Pancreas (tissue), 10 donors: Measurements from ENCODE around the gene CAMK2G. TPM values are rescaled to one million over a fixed set of nuclear protein-coding genes. Genes with fewer than 3 reads are reported as not detected.

Source experiments
- ATAC-seq, 4 donors: fragments of 200-7000 bp; cut with Tn5 transposase; one replicate each; pipeline versions ENCODE4 v1.8.0 to v1.9.1; 2020; ENCODE audit warnings: mild to moderate bottlenecking in 4 of 4, moderate library complexity in 4 of 4
- DNase-seq, 6 donors: peaks; one replicate each; pipeline ENCODE4 v3.0.0-alpha.2; 2020
- FAIRE-seq: peaks from 2 replicates; lab custom pipeline; 2012; peaks lifted over from hg19 to GRCh38; lab: Jason Lieb, UNC
- H3K27ac ChIP-seq, 4 donors: fragments of 200-600 bp; sonication (generic); 1 replicate in 3 of 4; 2 replicates in 1 of 4; pipeline versions ENCODE4 v1.5.0 to v1.8.0; 2020
- H3K27me3 ChIP-seq, 4 donors: fragments of 200-600 bp; one replicate each; pipeline ENCODE4 v1.8.0; 2021
- H3K36me3 ChIP-seq, 3 donors: fragments of 200-600 bp; sonication (generic) in 1 of 3; one replicate each; pipeline versions ENCODE4 v1.5.0 to v1.8.0; 2020 to 2021
- H3K4me1 ChIP-seq, 3 donors: fragments of 200-600 bp; one replicate each; pipeline ENCODE4 v1.8.0; 2021
- H3K4me3 ChIP-seq, 4 donors: fragments of 200-600 bp; sonication (generic) in 2 of 4; one replicate each; pipeline versions ENCODE4 v1.5.0 to v1.8.0; 2020 to 2021
- H3K9me3 ChIP-seq, 4 donors: fragments of 200-600 bp; one replicate each; pipeline ENCODE4 v1.8.0; 2021
- CTCF ChIP-seq, 4 donors: fragments of 200-600 bp; sonication (generic) in 3 of 4; IDR thresholded peaks; one replicate each; pipeline versions ENCODE4 v1.5.0 to v1.8.0; 2021; ENCODE audit warnings: antibody characterized with exemption in 4 of 4
- WGBS, 2 donors: extraction: QIAGEN DNeasy Blood & Tissue Kit; methylation state at CpG; one replicate each; pipeline ENCODE4 v1.1.7; 2013; 5-methylcytosine and 5-hydroxymethylcytosine counted together
- intact Hi-C, 3 donors: fragments of 100-400 bp; cut with DNase I; formaldehyde crosslinking; loops; one replicate each; pipeline versions ENCODE4 v1.11.1 to v1.14.2; 2022
- polyA plus RNA-seq, 2 donors: library from polyadenylated mRNA; stranded (reverse); fragments of 200-250 nt; gene quantifications; one replicate each; pipeline ENCODE4 v1.2.3, GENCODE V29; 2013
- total RNA-seq, 6 donors: library from RNA; stranded (reverse); fragmentation: NEBNext Ultra II Directional in 4 of 6; extraction: Animal tissue kit (Norgen Biotek cat#: 25700) in 4 of 6; gene quantifications; one replicate each; pipeline versions ENCODE4 v1.2.1 to v1.2.4, GENCODE V29; 2021 to 2023
- donor health status: healthy with polysubstance abuse.
- donor health status: DM: no; HTN: no; CAD: no; lungs with moderate emphysema.
- donor health status: DM: no; HTN: no; CAD: no.
- donor health status: control.
- donor health status: control.
- donor health status: Bipolar disorder and iron deficiency.
- donor health status: DM: yes; HTN: yes; CAD: no.
- donor health status: DM: no; HTN: no; CAD: no.
- donor health status: DM: no; HTN: no; CAD: no.
- donor health status: DM: yes; HTN: yes; CAD: no.

Gene CAMK2G
- total and polyA plus RNA-seq, 8 donors: 5.3 to 18.4 (median 8.3) TPM

- Histone ChIP-seq H3K27me3 (no peaks in the 10 kb centered on the region), H3K36me3 (no peaks in the 10 kb centered on the region), H3K4me1 (no peaks in the 10 kb centered on the region), H3K27ac (no peak overlapping the region), H3K9me3 (no peaks in the 10 kb centered on the region), H3K4me3 (no peak overlapping the region)
- FAIRE-seq (no peak), DNase-seq (no peak), ATAC-seq (no peak)
- no peak for TF ChIP-seq CTCF (IDR thresholded peaks at IDR 0.05)
- intact Hi-C loops: no loop called here
- WGBS, 2 donors: 92 to 98% methylated on average over 3 of the region's 3 CpGs
These were observed 43.4 kb upstream of the CAMK2G start for GRCh38 chr10:73917566-73918305.

GRCh38 chr10:73916761-73917470 lies 42.6 kb upstream of the CAMK2G start:
- no peaks in the 10 kb centered on the region for H3K27me3 ChIP-seq
- no peak overlapping the region for H3K27ac ChIP-seq
- ATAC-seq (peak in 2 of 4 donors; percentile 50 to 65), FAIRE-seq (no peak), DNase-seq (no peak)
- TF ChIP-seq CTCF (IDR thresholded peaks at IDR 0.05): no peak
- no peaks in the 10 kb centered on the region for H3K36me3 ChIP-seq
- 65 to 71% methylated on average over 5 of the region's 5 CpGs for WGBS, 2 donors
- H3K9me3 ChIP-seq: no peaks in the 10 kb centered on the region
- H3K4me3 ChIP-seq: no peak overlapping the region
- intact Hi-C loops: no loop called here
- no peaks in the 10 kb centered on the region for H3K4me1 ChIP-seq

GRCh38 chr10:73915206-73915851 lies 41.0 kb upstream of the CAMK2G start:
- no peaks in the 10 kb centered on the region for H3K4me1 ChIP-seq
- H3K27ac ChIP-seq: no peak overlapping the region
- no peaks in the 10 kb centered on the region for H3K27me3 ChIP-seq
- intact Hi-C loops: no loop called here
- no peak for TF ChIP-seq CTCF (IDR thresholded peaks at IDR 0.05)
- FAIRE-seq (no peak), DNase-seq (no peak), ATAC-seq (no peak)
- 66 to 73% methylated on average over 8 of the region's 8 CpGs for WGBS, 2 donors
- no peak overlapping the region for H3K4me3 ChIP-seq
- H3K36me3 ChIP-seq: no peaks in the 10 kb centered on the region
- H3K9me3 ChIP-seq: no peaks in the 10 kb centered on the region

- intact Hi-C loops: no loop called here
- Histone ChIP-seq H3K4me3 (no peak overlapping the region), H3K27ac (no peak overlapping the region), H3K4me1 (peaks cover 0 to 4% (median 0%) of the 10 kb centered on the region in 3 donors), H3K27me3 (no peaks in the 10 kb centered on the region), H3K36me3 (no peaks in the 10 kb centered on the region), H3K9me3 (no peaks in the 10 kb centered on the region)
- no peak for TF ChIP-seq CTCF (IDR thresholded peaks at IDR 0.05)
- WGBS, 2 donors: 75 to 82% methylated on average over 10 of the region's 10 CpGs
- no peak for ATAC-seq
- no peak for FAIRE-seq
- DNase-seq: no peak
These were observed 39.7 kb upstream of the CAMK2G start for GRCh38 chr10:73914036-73914435.
